Ovary (tissue), 9 donors: Measurements from ENCODE around the gene CDC42SE2. TPM values are rescaled to one million over a fixed set of nuclear protein-coding genes. Genes with fewer than 3 reads are reported as not detected.

Experiments
- DNase-seq, 5 donors: peaks; one replicate each; pipeline ENCODE4 v3.0.0-alpha.2; 2019 to 2020
- H3K27ac ChIP-seq, 2 donors: fragments of 200-600 bp; one replicate each; pipeline versions ENCODE4 v1.5.1 to v1.8.0; 2019 to 2022
- H3K27me3 ChIP-seq: fragments of 200-600 bp; one replicate; pipeline ENCODE4 v1.8.0; 2022
- H3K36me3 ChIP-seq: fragments of 200-600 bp; sonication (generic); one replicate; pipeline ENCODE4 v1.5.1; 2019
- H3K4me1 ChIP-seq: one replicate; pipeline ENCODE4 v1.8.1; 2013; ENCODE audit warnings: mild to moderate bottlenecking, moderate library complexity; ENCODE audit not compliant: insufficient read depth
- H3K4me3 ChIP-seq: fragments of 200-600 bp; sonication (generic); one replicate; pipeline ENCODE4 v1.5.1; 2017
- H3K9me3 ChIP-seq, 2 donors: fragments of 200-600 bp in 1 of 2; sonication (generic) in 1 of 2; one replicate each; pipeline versions ENCODE4 v1.5.1 to v1.8.1; 2013 to 2019; ENCODE audit warnings: mild to moderate bottlenecking in 1 of 2, moderate library complexity in 1 of 2
- CTCF ChIP-seq, 3 donors: fragments of 450-650 bp in 2 of 3; fragments of 200-600 bp in 1 of 3; IDR thresholded peaks; one replicate each; pipeline versions ENCODE4 v1.5.1 to v1.8.0; 2016 to 2022; ENCODE audit warnings: antibody characterized with exemption in 3 of 3, mild to moderate bottlenecking in 1 of 3
- EP300 ChIP-seq: sonication (generic); formaldehyde crosslinking; IDR thresholded peaks from one replicate; pipeline ENCODE4 v1.6.1; 2017; ENCODE audit warnings: antibody characterized with exemption
- POLR2A ChIP-seq: fragments of 450-650 bp; IDR thresholded peaks from one replicate; pipeline ENCODE4 v1.6.1; 2017; ENCODE audit warnings: antibody characterized with exemption, mild to moderate bottlenecking, moderate library complexity
- WGBS, 3 donors: extraction: QIAGEN DNeasy Blood & Tissue Kit in 1 of 3; methylation state at CpG; one replicate each; pipeline versions ENCODE4 v1.1.5 to v1.1.7; 2013 to 2017; 5-methylcytosine and 5-hydroxymethylcytosine counted together
- intact Hi-C, 4 donors: fragments of 100-400 bp; cut with DNase I; formaldehyde crosslinking; loops; one replicate each; pipeline versions ENCODE4 v1.11.0 to v1.15.1; 2022 to 2023
- polyA plus RNA-seq, 2 donors: library from polyadenylated mRNA; stranded (reverse); fragments of 200-250 nt in 1 of 2; fragments of 350-450 nt in 1 of 2; fragmentation: Illumina TruSeq in 1 of 2; extraction: RNeasy Lipid Tissue Mini Kit (QIAGEN cat#74804) in 1 of 2; gene quantifications; one replicate each; pipeline ENCODE4 v1.2.3, GENCODE V29; 2013 to 2014
- total RNA-seq, 7 donors: library from RNA; depleted of rRNA in 2 of 7; stranded (reverse); fragments of >200 nt in 2 of 7; fragmentation: NEBNext Ultra II Directional in 3 of 7; extraction: Animal tissue kit (Norgen Biotek cat#: 25700) in 3 of 7; gene quantifications; one replicate each; pipeline versions ENCODE4 v1.1.0 to v1.2.4, GENCODE V29; 2016 to 2023
- donor health status: DM: no; HTN: no; CAD: no; lungs with moderate emphysema.
- donor health status: DM: no; HTN: no; CAD: no.
- donor health status: Bipolar disorder and iron deficiency.
- donor health status: DM: yes; HTN: yes; CAD: no.
- donor health status: DM: no; HTN: no; CAD: no.
- donor health status: DM: yes; HTN: yes; CAD: no.

Gene CDC42SE2
- total and polyA plus RNA-seq, 9 donors, result 18.0 to 37.6 (median 23.7) TPM

GRCh38 chr5:131386779-131387178, 122.9 kb downstream of the CDC42SE2 start:
- Histone ChIP-seq H3K27ac (no peak overlapping the region), H3K4me3 (no peak overlapping the region), H3K9me3 (no peaks in the 10 kb centered on the region), H3K27me3 (no peaks in the 10 kb centered on the region), H3K4me1 (peaks cover 1% of the 10 kb centered on the region), H3K36me3 (no peaks in the 10 kb centered on the region)
- WGBS, 3 donors, result 13 to 32% (median 19%) methylated on average over 4 of the region's 4 CpGs
- no peak for DNase-seq
- TF ChIP-seq EP300 (no peak), CTCF (IDR thresholded peaks at IDR 0.05) (no peak), POLR2A (no peak)
- intact Hi-C loops, result no loop called here

- Histone ChIP-seq H3K4me1 (peaks cover 1% of the 10 kb centered on the region), H3K9me3 (no peaks in the 10 kb centered on the region), H3K27me3 (no peaks in the 10 kb centered on the region), H3K36me3 (no peaks in the 10 kb centered on the region), H3K27ac (no peak overlapping the region), H3K4me3 (no peak overlapping the region)
- 91 to 94% (median 93%) methylated on average over 6 of the region's 6 CpGs for WGBS, 3 donors
- intact Hi-C loops, result no loop called here
- TF ChIP-seq POLR2A, result no peak
- TF ChIP-seq EP300, result no peak
- TF ChIP-seq CTCF (IDR thresholded peaks at IDR 0.05), result no peak
- DNase-seq, result no peak
Observed at GRCh38 chr5:131387255-131387654, 123.4 kb downstream of the CDC42SE2 start.

GRCh38 chr5:131389096-131389868, 125.4 kb downstream of the CDC42SE2 start:
- Histone ChIP-seq H3K27ac (no peak overlapping the region), H3K36me3 (no peaks in the 10 kb centered on the region), H3K9me3 (no peaks in the 10 kb centered on the region), H3K4me1 (peaks cover 1% of the 10 kb centered on the region), H3K4me3 (no peak overlapping the region), H3K27me3 (no peaks in the 10 kb centered on the region)
- 92 to 95% (median 93%) methylated on average over 4 of the region's 4 CpGs for WGBS, 3 donors
- intact Hi-C loops, result no loop called here
- no peak for TF ChIP-seq CTCF (IDR thresholded peaks at IDR 0.05)
- TF ChIP-seq POLR2A, result no peak
- no peak for TF ChIP-seq EP300
- DNase-seq, result no peak

- WGBS, 3 donors, result 74 to 86% (median 76%) methylated on average over 1 of the region's 1 CpG
- DNase-seq, result no peak
- TF ChIP-seq CTCF (IDR thresholded peaks at IDR 0.05) (no peak), EP300 (no peak)
- H3K4me1 ChIP-seq, result peaks cover 1% of the 10 kb centered on the region
- no peak overlapping the region for H3K27ac ChIP-seq
- no peaks in the 10 kb centered on the region for H3K9me3 ChIP-seq
- H3K36me3 ChIP-seq, result no peaks in the 10 kb centered on the region
- intact Hi-C loops, result no loop called here
- no peaks in the 10 kb centered on the region for H3K27me3 ChIP-seq
- H3K4me3 ChIP-seq, result no peak overlapping the region
Observed at GRCh38 chr5:131389869-131390265, 126.0 kb downstream of the CDC42SE2 start.
